ENCODE data around the gene RBP5. TPM values are rescaled to one million over a fixed set of nuclear protein-coding genes. Genes with fewer than 3 reads are reported as not detected.

The RBP5 gene
- total and polyA plus RNA-seq, 4 donors: 12.9 to 108 (median 63.6) TPM

DNA sequence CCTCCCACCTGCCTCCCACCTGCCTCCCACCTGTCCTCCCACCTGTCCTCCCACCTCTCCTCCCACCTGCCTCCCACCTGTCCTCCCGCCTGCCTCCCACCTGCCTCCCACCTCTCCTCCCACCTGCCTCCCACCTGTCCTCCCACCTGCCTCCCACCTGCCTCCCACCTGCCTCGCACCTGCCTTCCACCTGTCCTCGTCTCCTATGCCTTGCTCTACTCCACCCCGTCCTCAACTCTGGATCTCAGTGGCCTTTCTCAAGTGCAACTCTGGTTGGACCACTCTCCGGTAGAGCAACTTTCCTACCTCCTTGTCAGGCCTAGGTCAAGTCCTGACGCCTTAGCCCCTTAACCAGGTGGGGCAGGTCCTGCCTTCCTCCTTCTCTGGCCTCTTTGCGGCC, 31.5 kb upstream of the RBP5 start:
- no peaks in the 10 kb centered on the region for H3K27me3 ChIP-seq (ENCODE audit: control insufficient read depth in 4 of 4, insufficient read depth in 4 of 4, low read length in 3 of 4)
- no peak overlapping the region for H3K27ac ChIP-seq (ENCODE audit: low read depth in 1 of 2, low read length in 2 of 2)
- no peak overlapping the region for H3K9ac ChIP-seq (ENCODE audit: low read depth in 1 of 2, low read length in 2 of 2)
- DNase-seq (ENCODE audit: low spot score): no peak
- peaks cover 3 to 9% (median 6%) of the 10 kb centered on the region in 4 donors for H3K36me3 ChIP-seq (ENCODE audit: control insufficient read depth in 4 of 4, insufficient read depth in 3 of 4, low read depth in 1 of 4, low read length in 3 of 4)
- no peaks in the 10 kb centered on the region for H3K9me3 ChIP-seq (ENCODE audit: control insufficient read depth in 4 of 4, low read length in 3 of 4)
- 82% methylated on average over 7 of the region's 7 CpGs for WGBS
- H3K4me3 ChIP-seq (ENCODE audit: low read depth in 1 of 3, low read length in 3 of 3): no peak overlapping the region
- TF ChIP-seq HNF4G (IDR thresholded peaks at IDR 0.05): no peak
- no peak for TF ChIP-seq JUND (IDR thresholded peaks at IDR 0.05)
- TF ChIP-seq MAX (IDR thresholded peaks at IDR 0.05): no peak
- no peak for TF ChIP-seq FOXA1 (IDR thresholded peaks at IDR 0.05)
- TF ChIP-seq NR2F2 (IDR thresholded peaks at IDR 0.05): no peak
- no peak for TF ChIP-seq FOXA2 (IDR thresholded peaks at IDR 0.05)
- TF ChIP-seq ZBTB33 (IDR thresholded peaks at IDR 0.05): no peak
- TF ChIP-seq, protein P1, sequence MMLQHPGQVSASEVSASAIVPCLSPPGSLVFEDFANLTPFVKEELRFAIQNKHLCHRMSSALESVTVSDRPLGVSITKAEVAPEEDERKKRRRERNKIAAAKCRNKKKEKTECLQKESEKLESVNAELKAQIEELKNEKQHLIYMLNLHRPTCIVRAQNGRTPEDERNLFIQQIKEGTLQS (IDR thresholded peaks at IDR 0.05): no peak
- peaks cover 5 to 24% (median 16%) of the 10 kb centered on the region in 4 donors for H3K4me1 ChIP-seq (ENCODE audit: control insufficient read depth in 4 of 4, insufficient read depth in 4 of 4, low read length in 3 of 4)

GRCh38 chr12:7158781-7159609, 30.3 kb upstream of the RBP5 start:
- H3K36me3 ChIP-seq (ENCODE audit: control insufficient read depth in 4 of 4, insufficient read depth in 3 of 4, low read depth in 1 of 4, low read length in 3 of 4): peaks cover 3 to 11% (median 6%) of the 10 kb centered on the region in 4 donors
- no peak overlapping the region for H3K27ac ChIP-seq (ENCODE audit: low read depth in 1 of 2, low read length in 2 of 2)
- H3K4me1 ChIP-seq (ENCODE audit: control insufficient read depth in 4 of 4, insufficient read depth in 4 of 4, low read length in 3 of 4): peaks cover 5 to 32% (median 23%) of the 10 kb centered on the region in 4 donors
- H3K27me3 ChIP-seq (ENCODE audit: control insufficient read depth in 4 of 4, insufficient read depth in 4 of 4, low read length in 3 of 4): no peaks in the 10 kb centered on the region
- H3K9ac ChIP-seq (ENCODE audit: low read depth in 1 of 2, low read length in 2 of 2): no peak overlapping the region
- no peaks in the 10 kb centered on the region for H3K9me3 ChIP-seq (ENCODE audit: control insufficient read depth in 4 of 4, low read length in 3 of 4)
- TF ChIP-seq, protein P1 (IDR thresholded peaks at IDR 0.05): no peak
- TF ChIP-seq, protein P2, sequence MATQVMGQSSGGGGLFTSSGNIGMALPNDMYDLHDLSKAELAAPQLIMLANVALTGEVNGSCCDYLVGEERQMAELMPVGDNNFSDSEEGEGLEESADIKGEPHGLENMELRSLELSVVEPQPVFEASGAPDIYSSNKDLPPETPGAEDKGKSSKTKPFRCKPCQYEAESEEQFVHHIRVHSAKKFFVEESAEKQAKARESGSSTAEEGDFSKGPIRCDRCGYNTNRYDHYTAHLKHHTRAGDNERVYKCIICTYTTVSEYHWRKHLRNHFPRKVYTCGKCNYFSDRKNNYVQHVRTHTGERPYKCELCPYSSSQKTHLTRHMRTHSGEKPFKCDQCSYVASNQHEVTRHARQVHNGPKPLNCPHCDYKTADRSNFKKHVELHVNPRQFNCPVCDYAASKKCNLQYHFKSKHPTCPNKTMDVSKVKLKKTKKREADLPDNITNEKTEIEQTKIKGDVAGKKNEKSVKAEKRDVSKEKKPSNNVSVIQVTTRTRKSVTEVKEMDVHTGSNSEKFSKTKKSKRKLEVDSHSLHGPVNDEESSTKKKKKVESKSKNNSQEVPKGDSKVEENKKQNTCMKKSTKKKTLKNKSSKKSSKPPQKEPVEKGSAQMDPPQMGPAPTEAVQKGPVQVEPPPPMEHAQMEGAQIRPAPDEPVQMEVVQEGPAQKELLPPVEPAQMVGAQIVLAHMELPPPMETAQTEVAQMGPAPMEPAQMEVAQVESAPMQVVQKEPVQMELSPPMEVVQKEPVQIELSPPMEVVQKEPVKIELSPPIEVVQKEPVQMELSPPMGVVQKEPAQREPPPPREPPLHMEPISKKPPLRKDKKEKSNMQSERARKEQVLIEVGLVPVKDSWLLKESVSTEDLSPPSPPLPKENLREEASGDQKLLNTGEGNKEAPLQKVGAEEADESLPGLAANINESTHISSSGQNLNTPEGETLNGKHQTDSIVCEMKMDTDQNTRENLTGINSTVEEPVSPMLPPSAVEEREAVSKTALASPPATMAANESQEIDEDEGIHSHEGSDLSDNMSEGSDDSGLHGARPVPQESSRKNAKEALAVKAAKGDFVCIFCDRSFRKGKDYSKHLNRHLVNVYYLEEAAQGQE (IDR thresholded peaks at IDR 0.05): no peak
- TF ChIP-seq RXRA (IDR thresholded peaks at IDR 0.05) (no peak), FOXA1 (IDR thresholded peaks at IDR 0.05) (no peak), NR2F2 (IDR thresholded peaks at IDR 0.05) (no peak), TAF1 (conservative IDR thresholded peaks at IDR 0.05) (no peak), HNF4G (IDR thresholded peaks at IDR 0.05) (no peak), GABPA (IDR thresholded peaks at IDR 0.05 in 1 of 2, conservative IDR thresholded peaks at IDR 0.05 in 1 of 2) (no peak), ZBTB33 (IDR thresholded peaks at IDR 0.05) (no peak), RAD21 (IDR thresholded peaks at IDR 0.05) (no peak), HNF4A (conservative IDR thresholded peaks at IDR 0.05) (no peak), MAX (IDR thresholded peaks at IDR 0.05) (no peak)
- TF ChIP-seq, protein P3, sequence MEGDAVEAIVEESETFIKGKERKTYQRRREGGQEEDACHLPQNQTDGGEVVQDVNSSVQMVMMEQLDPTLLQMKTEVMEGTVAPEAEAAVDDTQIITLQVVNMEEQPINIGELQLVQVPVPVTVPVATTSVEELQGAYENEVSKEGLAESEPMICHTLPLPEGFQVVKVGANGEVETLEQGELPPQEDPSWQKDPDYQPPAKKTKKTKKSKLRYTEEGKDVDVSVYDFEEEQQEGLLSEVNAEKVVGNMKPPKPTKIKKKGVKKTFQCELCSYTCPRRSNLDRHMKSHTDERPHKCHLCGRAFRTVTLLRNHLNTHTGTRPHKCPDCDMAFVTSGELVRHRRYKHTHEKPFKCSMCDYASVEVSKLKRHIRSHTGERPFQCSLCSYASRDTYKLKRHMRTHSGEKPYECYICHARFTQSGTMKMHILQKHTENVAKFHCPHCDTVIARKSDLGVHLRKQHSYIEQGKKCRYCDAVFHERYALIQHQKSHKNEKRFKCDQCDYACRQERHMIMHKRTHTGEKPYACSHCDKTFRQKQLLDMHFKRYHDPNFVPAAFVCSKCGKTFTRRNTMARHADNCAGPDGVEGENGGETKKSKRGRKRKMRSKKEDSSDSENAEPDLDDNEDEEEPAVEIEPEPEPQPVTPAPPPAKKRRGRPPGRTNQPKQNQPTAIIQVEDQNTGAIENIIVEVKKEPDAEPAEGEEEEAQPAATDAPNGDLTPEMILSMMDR (IDR thresholded peaks at IDR 0.05; ENCODE audit: low read depth, low read length, missing input control): no peak
- no peak for DNase-seq (ENCODE audit: low spot score)
- H3K4me3 ChIP-seq (ENCODE audit: low read depth in 1 of 3, low read length in 3 of 3): no peak overlapping the region
- 84% methylated on average over 10 of the region's 10 CpGs for WGBS

Data from liver (tissue), 9 donors.